K562 (cell line): ENCODE measurements around the gene CD84.

Experiments used
- GATAD2A ChIP-seq: fragments of 450-650 bp; IDR thresholded peaks from 2 replicates; pipeline ENCODE4 v1.6.1; 2017
- KDM1A ChIP-seq, 2 experiments: fragments of 450-650 bp; IDR thresholded peaks; 2 replicates each; pipeline ENCODE4 v1.6.1; 2016; ENCODE audit warnings: mild to moderate bottlenecking in 2 of 2
- SNIP1 ChIP-seq: fragments of 450-650 bp; IDR thresholded peaks from 2 replicates; pipeline ENCODE4 v1.7.1; 2017; ENCODE audit warnings: low read depth, mild to moderate bottlenecking
- SOX6 ChIP-seq: fragments of 450-650 bp; IDR thresholded peaks from 2 replicates; pipeline ENCODE4 v1.6.1; 2014; ENCODE audit warnings: mild to moderate bottlenecking
- ZFP30 ChIP-seq: fragments of 250-450 bp; sonication (Bioruptor Pico); IDR thresholded peaks from 2 replicates; pipeline ENCODE4 v1.8.0; 2022; ENCODE audit warnings: moderate library complexity, mild to moderate bottlenecking, inconsistent platforms, borderline replicate concordance
- TF ChIP-seq, protein P1 (sequence below): sonication (generic); formaldehyde crosslinking; IDR thresholded peaks from 2 replicates; pipeline ENCODE4 v1.9.0; 2022; ENCODE audit warnings: mild to moderate bottlenecking, missing genetic modification reagents
- TF ChIP-seq, protein P2 (sequence below), 2 experiments: fragments of 450-650 bp; IDR thresholded peaks; 2 replicates each; pipeline ENCODE4 v1.6.1; 2016

DNA sequence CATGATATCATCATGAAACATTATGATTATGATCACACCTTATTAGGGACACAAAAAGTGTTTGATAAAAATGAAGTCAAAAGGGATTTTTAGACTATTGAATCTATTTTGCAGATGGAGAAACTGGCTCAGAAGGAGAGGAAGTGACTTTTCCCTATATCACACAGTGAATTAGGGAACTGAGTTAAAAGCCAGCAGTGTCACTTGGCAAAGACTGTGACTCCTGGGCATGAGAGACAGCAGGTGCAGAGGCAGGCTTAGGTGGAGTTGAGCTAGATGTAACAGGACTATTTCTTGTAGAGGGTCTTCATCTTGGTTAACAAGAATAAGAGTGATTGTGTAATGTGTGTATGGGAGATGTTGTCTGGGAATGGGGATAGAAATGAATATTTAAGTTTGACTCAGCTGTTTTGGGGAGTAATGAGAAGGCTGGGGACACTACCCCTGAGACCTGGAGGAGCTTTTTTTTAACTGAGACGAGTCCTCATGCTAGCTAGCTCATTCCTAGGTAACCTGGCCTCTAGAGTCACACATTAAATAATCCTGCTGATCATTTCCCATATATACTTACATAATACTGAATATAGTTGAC, 1.0 kb upstream of the CD84 start:
- TF ChIP-seq ZFP30 (no peak), SOX6 (no peak), SNIP1 (no peak), GATAD2A (no peak), KDM1A (IDR thresholded peaks at IDR 0.05) (no peak)
- TF ChIP-seq, protein P1, sequence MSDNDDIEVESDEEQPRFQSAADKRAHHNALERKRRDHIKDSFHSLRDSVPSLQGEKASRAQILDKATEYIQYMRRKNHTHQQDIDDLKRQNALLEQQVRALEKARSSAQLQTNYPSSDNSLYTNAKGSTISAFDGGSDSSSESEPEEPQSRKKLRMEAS, result no peak
- TF ChIP-seq, protein P2, sequence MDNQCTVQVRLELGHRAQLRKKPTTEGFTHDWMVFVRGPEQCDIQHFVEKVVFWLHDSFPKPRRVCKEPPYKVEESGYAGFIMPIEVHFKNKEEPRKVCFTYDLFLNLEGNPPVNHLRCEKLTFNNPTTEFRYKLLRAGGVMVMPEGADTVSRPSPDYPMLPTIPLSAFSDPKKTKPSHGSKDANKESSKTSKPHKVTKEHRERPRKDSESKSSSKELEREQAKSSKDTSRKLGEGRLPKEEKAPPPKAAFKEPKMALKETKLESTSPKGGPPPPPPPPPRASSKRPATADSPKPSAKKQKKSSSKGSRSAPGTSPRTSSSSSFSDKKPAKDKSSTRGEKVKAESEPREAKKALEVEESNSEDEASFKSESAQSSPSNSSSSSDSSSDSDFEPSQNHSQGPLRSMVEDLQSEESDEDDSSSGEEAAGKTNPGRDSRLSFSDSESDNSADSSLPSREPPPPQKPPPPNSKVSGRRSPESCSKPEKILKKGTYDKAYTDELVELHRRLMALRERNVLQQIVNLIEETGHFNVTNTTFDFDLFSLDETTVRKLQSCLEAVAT (IDR thresholded peaks at IDR 0.05), result no peak
